ENCODE data around the gene KIF1B. TPM values are rescaled to one million over a fixed set of nuclear protein-coding genes. Genes with fewer than 3 reads are reported as not detected.
"Not testable (repeated sequence)": the region's sequence is repeated elsewhere in the genome, so short reads cannot be mapped to it uniquely, and the experiment has no call there.

KIF1B gene
- total RNA-seq, 3 donors from 2014 or later: 12.3 to 17.0 (median 16.6) TPM

- Mint-ChIP-seq H3K9me3 (no peaks in the 10 kb centered on the region), H3K27me3 (ENCODE audit: low read depth) (no peaks in the 10 kb centered on the region), H3K4me3 (peak within 1 kb of the TSS; percentile 90), H3K4me1 (ENCODE audit: low read depth) (peaks cover 23% of the 10 kb centered on the region), H3K36me3 (ENCODE audit: insufficient read depth) (peaks cover 9% of the 10 kb centered on the region)
- DNase-seq (peak; percentile 95), ATAC-seq (peak; percentile 97 to 98)
Observed at GRCh38 chr1:10398734-10399443, 188.5 kb downstream of the KIF1B start, which contains the start of gene PGD. Gene PGD (plus strand): TSS chr1:10399064. CDS start chr1:10399118, 54 bp downstream.

DNA sequence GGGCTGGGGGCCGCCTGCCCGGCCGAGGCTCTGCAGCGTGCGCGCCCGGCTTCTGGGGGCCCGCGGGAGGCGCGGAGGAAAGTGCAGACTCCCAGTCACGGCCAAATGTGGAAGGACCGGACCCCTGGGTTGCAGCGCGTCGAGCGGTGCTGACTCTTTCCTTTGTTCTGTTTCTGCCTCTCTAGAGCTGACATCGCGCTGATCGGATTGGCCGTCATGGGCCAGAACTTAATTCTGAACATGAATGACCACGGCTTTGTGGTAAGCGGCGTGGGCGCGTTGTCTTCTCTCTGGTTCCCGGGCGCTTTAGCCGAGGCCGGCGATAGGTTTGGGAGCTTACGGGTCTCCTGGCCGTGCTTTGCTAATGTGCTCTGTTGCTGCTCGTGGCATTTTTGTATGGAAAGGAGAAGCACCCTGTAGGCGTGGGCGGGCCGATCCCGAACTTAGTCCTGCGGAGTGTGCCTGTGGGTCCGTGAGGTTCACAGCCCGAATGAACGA lies 189.1 kb downstream of the KIF1B start:
- H3K4me1 Mint-ChIP-seq (ENCODE audit: low read depth): peaks cover 23% of the 10 kb centered on the region
- no peaks in the 10 kb centered on the region for H3K27me3 Mint-ChIP-seq (ENCODE audit: low read depth)
- peaks cover 14% of the 10 kb centered on the region for H3K36me3 Mint-ChIP-seq (ENCODE audit: insufficient read depth)
- no peaks in the 10 kb centered on the region for H3K9me3 Mint-ChIP-seq
- H3K4me3 Mint-ChIP-seq: peak overlapping the region; percentile 90
- DNase-seq (no peak), ATAC-seq (no peak)

DNA sequence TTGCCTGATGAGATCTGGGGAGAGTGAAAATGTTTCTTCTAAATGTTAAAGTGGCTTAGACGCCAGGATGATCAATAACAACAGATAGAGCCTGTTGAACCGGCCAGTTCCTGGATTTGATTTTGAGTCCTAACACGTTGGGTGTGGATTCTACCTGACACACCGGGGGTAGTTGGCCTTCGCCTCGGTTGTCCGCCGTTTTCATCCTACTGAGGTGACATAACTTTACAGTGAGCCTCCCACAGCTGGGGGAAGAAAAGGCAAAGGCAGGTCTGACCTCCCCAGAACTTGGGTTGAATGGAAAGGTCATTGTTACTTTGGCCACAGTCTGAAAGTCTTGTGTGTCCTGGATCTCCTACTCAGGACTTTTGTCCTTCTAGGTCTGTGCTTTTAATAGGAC lies 189.6 kb downstream of the KIF1B start:
- Mint-ChIP-seq H3K36me3 (ENCODE audit: insufficient read depth) (peaks cover 18% of the 10 kb centered on the region), H3K4me1 (ENCODE audit: low read depth) (peaks cover 23% of the 10 kb centered on the region), H3K27me3 (ENCODE audit: low read depth) (no peaks in the 10 kb centered on the region), H3K9me3 (no peaks in the 10 kb centered on the region), H3K4me3 (peak overlapping the region; percentile 90)
- no peak for DNase-seq
- no peak for ATAC-seq

DNA sequence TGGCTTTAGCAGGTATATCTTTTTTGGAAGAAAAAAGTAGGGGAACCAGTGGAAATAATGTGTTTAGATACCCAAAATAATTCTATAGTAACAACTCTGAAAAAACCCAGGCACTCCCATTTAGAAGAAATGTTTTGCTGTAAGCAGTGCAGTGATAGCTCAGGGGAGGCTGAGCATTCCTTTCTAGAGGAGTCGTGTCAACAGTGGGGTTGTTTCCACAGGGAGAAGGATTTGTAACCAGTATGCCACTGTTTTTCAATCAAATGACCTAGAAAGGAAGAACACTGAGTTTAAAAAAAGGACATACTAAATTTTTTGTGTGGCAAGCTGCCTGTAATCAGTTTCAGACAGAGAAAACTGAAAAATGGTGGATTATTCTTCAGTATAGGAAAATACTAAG lies 190.9 kb downstream of the KIF1B start:
- Mint-ChIP-seq H3K36me3 (ENCODE audit: insufficient read depth) (peaks cover 18% of the 10 kb centered on the region), H3K27me3 (ENCODE audit: low read depth) (no peaks in the 10 kb centered on the region), H3K4me1 (ENCODE audit: low read depth) (peaks cover 23% of the 10 kb centered on the region), H3K9me3 (no peaks in the 10 kb centered on the region), H3K4me3 (no peak overlapping the region)
- ATAC-seq: no peak
- DNase-seq: no peak

DNA sequence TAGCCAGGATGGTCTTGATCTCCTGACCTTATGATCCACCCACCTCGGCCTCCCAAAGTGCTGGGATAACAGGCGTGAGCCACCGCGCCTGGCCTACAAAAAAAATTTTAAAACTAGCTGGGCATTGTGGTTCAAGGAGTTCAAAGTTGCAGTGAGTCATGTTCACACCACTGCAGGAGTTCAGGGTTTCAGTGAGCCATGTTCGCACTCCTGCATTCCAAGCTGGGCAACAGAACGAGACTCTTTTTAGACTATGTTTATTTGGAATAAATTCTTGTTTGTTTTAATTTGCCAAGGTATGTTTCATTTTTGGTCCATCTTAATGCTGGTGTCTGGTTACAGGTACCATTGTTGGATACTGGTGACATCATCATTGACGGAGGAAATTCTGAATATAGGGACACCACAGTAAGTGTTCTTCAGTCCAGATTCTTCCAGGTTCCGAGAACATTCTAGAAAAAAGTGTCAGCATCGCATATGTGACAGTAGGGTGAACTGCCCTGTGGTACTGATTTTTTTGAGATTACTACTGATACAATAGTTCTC lies 192.4 kb downstream of the KIF1B start:
- peaks cover 24% of the 10 kb centered on the region for H3K36me3 Mint-ChIP-seq (ENCODE audit: insufficient read depth)
- H3K4me1 Mint-ChIP-seq (ENCODE audit: low read depth): peaks cover 23% of the 10 kb centered on the region
- H3K27me3 Mint-ChIP-seq (ENCODE audit: low read depth): no peaks in the 10 kb centered on the region
- DNase-seq (no peak), ATAC-seq (no peak)
- H3K4me3 Mint-ChIP-seq: no peak overlapping the region
- H3K9me3 Mint-ChIP-seq: no peaks in the 10 kb centered on the region

DNA sequence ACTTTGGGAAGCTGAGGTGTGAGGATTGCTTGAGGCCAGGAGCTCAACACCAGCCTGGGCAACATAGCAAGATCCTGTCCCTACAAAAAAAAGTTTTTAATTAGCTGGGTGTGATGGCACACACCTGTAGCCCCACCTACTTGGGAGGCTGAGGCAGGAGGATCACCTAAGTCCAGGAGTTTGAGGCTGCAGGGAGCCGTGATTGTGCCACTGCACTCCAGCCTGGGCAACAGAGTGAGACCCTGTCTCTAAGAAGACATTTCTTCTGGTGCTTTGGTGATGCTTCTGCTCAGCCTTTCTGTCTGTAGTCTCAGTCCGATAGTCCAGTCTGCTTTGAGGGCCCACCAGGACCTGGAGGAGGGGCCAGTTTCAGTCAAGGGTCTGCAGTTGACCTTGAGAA lies 196.8 kb downstream of the KIF1B start:
- DNase-seq (no peak), ATAC-seq (no peak)
- H3K4me3 Mint-ChIP-seq: no peak overlapping the region
- peaks cover 42% of the 10 kb centered on the region for H3K36me3 Mint-ChIP-seq (ENCODE audit: insufficient read depth)
- no peaks in the 10 kb centered on the region for H3K27me3 Mint-ChIP-seq (ENCODE audit: low read depth)
- H3K4me1 Mint-ChIP-seq (ENCODE audit: low read depth): peaks cover 2% of the 10 kb centered on the region
- H3K9me3 Mint-ChIP-seq: no peaks in the 10 kb centered on the region

DNA sequence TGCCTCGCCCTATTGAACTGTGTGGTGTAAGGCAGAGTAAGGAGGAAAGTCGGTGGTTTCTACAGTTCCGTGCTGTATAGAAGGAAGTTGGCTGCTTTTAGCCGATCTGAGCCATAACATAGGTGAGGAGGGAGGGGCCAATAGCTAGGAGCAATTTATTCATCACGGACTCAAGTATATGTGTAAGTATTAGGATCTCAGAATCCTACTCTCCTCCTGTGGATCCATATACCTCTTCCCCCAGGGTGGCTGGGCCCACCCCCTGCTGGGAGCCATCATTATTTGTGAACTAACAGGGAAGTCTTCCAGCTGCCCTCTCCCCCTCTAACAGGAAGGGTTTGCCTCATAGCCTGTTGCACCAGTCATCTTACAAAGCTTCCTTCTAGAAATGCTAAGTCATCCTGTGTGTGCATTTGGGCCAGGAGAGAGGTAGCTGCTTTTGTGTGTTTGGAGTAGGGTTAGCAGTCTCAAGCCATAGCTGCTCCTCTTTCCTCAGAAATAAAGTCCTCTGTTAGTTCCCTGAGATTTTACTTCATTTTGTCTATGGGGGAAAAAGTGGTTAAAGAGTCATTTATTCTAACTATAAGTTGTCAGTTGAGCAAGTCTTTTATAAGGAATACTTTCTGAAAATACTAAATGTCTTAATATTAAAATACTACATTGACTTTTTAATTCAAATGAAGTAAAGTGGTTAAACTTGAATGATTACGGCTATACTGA lies 205.0 kb downstream of the KIF1B start:
- H3K27me3 Mint-ChIP-seq (ENCODE audit: low read depth): no peaks in the 10 kb centered on the region
- H3K4me3 Mint-ChIP-seq: no peak overlapping the region
- DNase-seq (no peak), ATAC-seq (peak in 1 of 2 donors; percentile 25)
- no peaks in the 10 kb centered on the region for H3K9me3 Mint-ChIP-seq
- H3K4me1 Mint-ChIP-seq (ENCODE audit: low read depth): peaks cover 6% of the 10 kb centered on the region
- H3K36me3 Mint-ChIP-seq (ENCODE audit: insufficient read depth): peaks cover 59% of the 10 kb centered on the region

GRCh38 chr1:10415967-10416366 lies 205.6 kb downstream of the KIF1B start:
- ATAC-seq; H3K4me3 Mint-ChIP-seq; DNase-seq; H3K27me3 Mint-ChIP-seq (ENCODE audit: low read depth); H3K4me1 Mint-ChIP-seq (ENCODE audit: low read depth); H3K9me3 Mint-ChIP-seq: not testable (repeated sequence)
- H3K36me3 Mint-ChIP-seq (ENCODE audit: insufficient read depth): peaks cover 58% of the 10 kb centered on the region

- not testable (repeated sequence) for DNase-seq; H3K4me3 Mint-ChIP-seq; H3K27me3 Mint-ChIP-seq (ENCODE audit: low read depth); ATAC-seq; H3K4me1 Mint-ChIP-seq (ENCODE audit: low read depth); H3K9me3 Mint-ChIP-seq
- peaks cover 39% of the 10 kb centered on the region for H3K36me3 Mint-ChIP-seq (ENCODE audit: insufficient read depth)
Observed at GRCh38 chr1:10418741-10419140, 208.4 kb downstream of the KIF1B start.

- no peak for ATAC-seq
- H3K4me1 Mint-ChIP-seq (ENCODE audit: low read depth): peaks cover 6% of the 10 kb centered on the region
- no peaks in the 10 kb centered on the region for H3K9me3 Mint-ChIP-seq
- H3K27me3 Mint-ChIP-seq (ENCODE audit: low read depth): no peaks in the 10 kb centered on the region
- H3K4me3 Mint-ChIP-seq: no peak overlapping the region
- peaks cover 39% of the 10 kb centered on the region for H3K36me3 Mint-ChIP-seq (ENCODE audit: insufficient read depth)
- DNase-seq: no peak
Observed at GRCh38 chr1:10419351-10419750, 209.0 kb downstream of the KIF1B start.

DNA sequence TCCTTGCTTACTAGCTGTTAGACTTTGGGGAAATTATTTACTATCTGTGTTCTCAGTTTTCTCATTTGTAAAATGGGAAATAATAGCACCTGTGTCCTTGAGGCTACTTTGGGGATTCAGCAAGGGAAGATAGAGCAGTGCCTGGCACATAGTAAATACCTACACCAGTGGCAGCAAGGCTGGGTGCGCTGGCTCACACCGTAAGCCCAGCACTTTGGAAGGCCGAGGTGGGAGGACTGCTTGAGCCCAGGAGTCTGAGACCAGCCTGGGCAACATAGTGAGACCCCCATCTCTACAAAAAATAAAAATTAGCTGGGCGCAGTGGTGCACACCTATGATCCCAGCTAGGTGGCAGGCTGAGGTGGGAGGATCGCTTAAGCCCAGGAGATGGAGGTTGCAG lies 211.3 kb downstream of the KIF1B start:
- ATAC-seq (no peak), DNase-seq (no peak)
- H3K9me3 Mint-ChIP-seq: no peaks in the 10 kb centered on the region
- no peaks in the 10 kb centered on the region for H3K27me3 Mint-ChIP-seq (ENCODE audit: low read depth)
- no peak overlapping the region for H3K4me3 Mint-ChIP-seq
- no peaks in the 10 kb centered on the region for H3K4me1 Mint-ChIP-seq (ENCODE audit: low read depth)
- H3K36me3 Mint-ChIP-seq (ENCODE audit: insufficient read depth): peaks cover 27% of the 10 kb centered on the region

GRCh38 chr1:10424034-10424433 lies 213.7 kb downstream of the KIF1B start:
- ATAC-seq (no peak), DNase-seq (no peak)
- H3K27me3 Mint-ChIP-seq (ENCODE audit: low read depth): no peaks in the 10 kb centered on the region
- peaks cover 11% of the 10 kb centered on the region for H3K36me3 Mint-ChIP-seq (ENCODE audit: insufficient read depth)
- no peak overlapping the region for H3K4me3 Mint-ChIP-seq
- H3K9me3 Mint-ChIP-seq: no peaks in the 10 kb centered on the region
- peaks cover 2% of the 10 kb centered on the region for H3K4me1 Mint-ChIP-seq (ENCODE audit: low read depth)

GRCh38 chr1:10424651-10425050 lies 214.3 kb downstream of the KIF1B start:
- Mint-ChIP-seq H3K27me3 (ENCODE audit: low read depth) (no peaks in the 10 kb centered on the region), H3K9me3 (no peaks in the 10 kb centered on the region), H3K36me3 (ENCODE audit: insufficient read depth) (peaks cover 6% of the 10 kb centered on the region), H3K4me3 (no peak overlapping the region), H3K4me1 (ENCODE audit: low read depth) (peaks cover 4% of the 10 kb centered on the region)
- DNase-seq: no peak
- ATAC-seq: no peak

- not testable (repeated sequence) for H3K4me3 Mint-ChIP-seq; H3K27me3 Mint-ChIP-seq (ENCODE audit: low read depth); H3K36me3 Mint-ChIP-seq (ENCODE audit: insufficient read depth); H3K9me3 Mint-ChIP-seq; DNase-seq; ATAC-seq
- H3K4me1 Mint-ChIP-seq (ENCODE audit: low read depth): peaks cover 11% of the 10 kb centered on the region
Observed at GRCh38 chr1:10425826-10426534, 215.6 kb downstream of the KIF1B start.
